Spleen (tissue), 7 donors: ENCODE results near the gene CSNK2A2.

Source experiments
- POLR2A ChIP-seq, 3 donors: fragments of 450-650 bp; IDR thresholded peaks; one replicate each; pipeline ENCODE4 v1.5.1; 2017; ENCODE audit warnings: antibody characterized with exemption in 3 of 3, mild to moderate bottlenecking in 1 of 3
- POLR2AphosphoS5 ChIP-seq, 3 donors: sonication (generic); formaldehyde crosslinking; IDR thresholded peaks; one replicate each; pipeline ENCODE4 v1.5.1; 2017; ENCODE audit warnings: antibody characterized with exemption in 3 of 3
- TF ChIP-seq, protein P1 (sequence below), 11 experiments: fragments of 200-600 bp in 7 of 11; fragments of 450-650 bp in 4 of 11; sonication (generic) in 4 of 11; IDR thresholded peaks in 8 of 11; conservative IDR thresholded peaks in 3 of 11; 1 replicate in 7 of 11; 2 replicates in 4 of 11; pipeline versions ENCODE4 v1.4.0 to v1.8.0; 2016 to 2021; ENCODE audit warnings: antibody characterized with exemption in 11 of 11, inconsistent platforms in 4 of 11, mild to moderate bottlenecking in 1 of 11
- donor health status: DM: no; HTN: no; CAD: no; lungs with moderate emphysema.
- donor health status: DM: no; HTN: no; CAD: no.
- donor health status: DM: no; HTN: no; CAD: no.

DNA sequence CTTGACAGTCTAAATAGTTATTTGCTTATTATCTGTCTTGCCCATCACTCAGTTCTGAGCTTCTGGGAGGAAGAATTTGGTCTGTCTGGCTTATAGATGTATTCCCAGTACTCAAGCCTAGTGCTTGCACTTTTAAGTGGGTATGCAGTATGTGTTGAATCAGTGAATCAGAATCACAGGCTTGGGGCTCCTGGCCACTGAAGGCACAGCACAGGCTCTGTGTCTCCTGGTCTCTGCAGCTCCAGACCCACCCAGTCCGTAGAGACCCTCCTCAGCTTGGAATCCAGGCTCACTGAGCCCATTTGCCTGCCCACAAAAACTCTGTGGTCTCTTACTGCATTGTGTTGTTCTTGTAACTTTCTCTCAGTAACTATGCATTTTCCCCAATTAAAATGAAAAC is 49.4 kb downstream of the CSNK2A2 start:
- TF ChIP-seq, protein P1, sequence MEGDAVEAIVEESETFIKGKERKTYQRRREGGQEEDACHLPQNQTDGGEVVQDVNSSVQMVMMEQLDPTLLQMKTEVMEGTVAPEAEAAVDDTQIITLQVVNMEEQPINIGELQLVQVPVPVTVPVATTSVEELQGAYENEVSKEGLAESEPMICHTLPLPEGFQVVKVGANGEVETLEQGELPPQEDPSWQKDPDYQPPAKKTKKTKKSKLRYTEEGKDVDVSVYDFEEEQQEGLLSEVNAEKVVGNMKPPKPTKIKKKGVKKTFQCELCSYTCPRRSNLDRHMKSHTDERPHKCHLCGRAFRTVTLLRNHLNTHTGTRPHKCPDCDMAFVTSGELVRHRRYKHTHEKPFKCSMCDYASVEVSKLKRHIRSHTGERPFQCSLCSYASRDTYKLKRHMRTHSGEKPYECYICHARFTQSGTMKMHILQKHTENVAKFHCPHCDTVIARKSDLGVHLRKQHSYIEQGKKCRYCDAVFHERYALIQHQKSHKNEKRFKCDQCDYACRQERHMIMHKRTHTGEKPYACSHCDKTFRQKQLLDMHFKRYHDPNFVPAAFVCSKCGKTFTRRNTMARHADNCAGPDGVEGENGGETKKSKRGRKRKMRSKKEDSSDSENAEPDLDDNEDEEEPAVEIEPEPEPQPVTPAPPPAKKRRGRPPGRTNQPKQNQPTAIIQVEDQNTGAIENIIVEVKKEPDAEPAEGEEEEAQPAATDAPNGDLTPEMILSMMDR (IDR thresholded peaks at IDR 0.05 in 8 of 11, conservative IDR thresholded peaks at IDR 0.05 in 3 of 11): no peak
- TF ChIP-seq POLR2A (IDR thresholded peaks at IDR 0.05) (no peak), POLR2AphosphoS5 (IDR thresholded peaks at IDR 0.05) (no peak)
